Muscle of arm (tissue), 14 donors: ENCODE data around the gene ULBP3. TPM values are rescaled to one million over a fixed set of nuclear protein-coding genes. Genes with fewer than 3 reads are reported as not detected.

Experiments used
- DNase-seq: peaks from one replicate; pipeline ENCODE4 v3.0.0-alpha.2; 2013
- long read RNA-seq, 11 donors: transcript quantifications; one replicate each; lab custom pipeline, GENCODE V29; 2026
- polyA plus RNA-seq, 12 donors: library from polyadenylated mRNA; unstranded; fragments of 120-200 nt; gene quantifications; one replicate each; pipeline ENCODE4 v1.2.1, GENCODE V29; 2013; ENCODE audit not compliant: insufficient read length in 12 of 12

The ULBP3 gene
- 1 to 10 TPM in 10 of 12 donors, not detected in 2; 1.0 to 3.2 (median 2.3) TPM for polyA plus RNA-seq
- long read RNA-seq, donor 1, partial matches to known transcripts: 0 of 2 reads
- long read RNA-seq, donor 1, other reads (novel, unspliced or antisense): 0 of 2 reads
- long read RNA-seq, donor 2, partial matches to known transcripts: 0 of 1 reads
- long read RNA-seq, donor 2, other reads (novel, unspliced or antisense): 0 of 1 reads
- long read RNA-seq, donor 3: 0 reads
- long read RNA-seq, donor 4: 0 reads
- long read RNA-seq, donor 5: 0 reads
- long read RNA-seq, donor 6: 0 reads
- long read RNA-seq, donor 7, partial matches to known transcripts: 0 of 1 reads
- long read RNA-seq, donor 7, other reads (novel, unspliced or antisense): 0 of 1 reads
- long read RNA-seq, donor 8: 0 reads
- long read RNA-seq, donor 9: 0 reads
- long read RNA-seq, donor 10: 0 reads
- long read RNA-seq, donor 11: 0 reads

DNA sequence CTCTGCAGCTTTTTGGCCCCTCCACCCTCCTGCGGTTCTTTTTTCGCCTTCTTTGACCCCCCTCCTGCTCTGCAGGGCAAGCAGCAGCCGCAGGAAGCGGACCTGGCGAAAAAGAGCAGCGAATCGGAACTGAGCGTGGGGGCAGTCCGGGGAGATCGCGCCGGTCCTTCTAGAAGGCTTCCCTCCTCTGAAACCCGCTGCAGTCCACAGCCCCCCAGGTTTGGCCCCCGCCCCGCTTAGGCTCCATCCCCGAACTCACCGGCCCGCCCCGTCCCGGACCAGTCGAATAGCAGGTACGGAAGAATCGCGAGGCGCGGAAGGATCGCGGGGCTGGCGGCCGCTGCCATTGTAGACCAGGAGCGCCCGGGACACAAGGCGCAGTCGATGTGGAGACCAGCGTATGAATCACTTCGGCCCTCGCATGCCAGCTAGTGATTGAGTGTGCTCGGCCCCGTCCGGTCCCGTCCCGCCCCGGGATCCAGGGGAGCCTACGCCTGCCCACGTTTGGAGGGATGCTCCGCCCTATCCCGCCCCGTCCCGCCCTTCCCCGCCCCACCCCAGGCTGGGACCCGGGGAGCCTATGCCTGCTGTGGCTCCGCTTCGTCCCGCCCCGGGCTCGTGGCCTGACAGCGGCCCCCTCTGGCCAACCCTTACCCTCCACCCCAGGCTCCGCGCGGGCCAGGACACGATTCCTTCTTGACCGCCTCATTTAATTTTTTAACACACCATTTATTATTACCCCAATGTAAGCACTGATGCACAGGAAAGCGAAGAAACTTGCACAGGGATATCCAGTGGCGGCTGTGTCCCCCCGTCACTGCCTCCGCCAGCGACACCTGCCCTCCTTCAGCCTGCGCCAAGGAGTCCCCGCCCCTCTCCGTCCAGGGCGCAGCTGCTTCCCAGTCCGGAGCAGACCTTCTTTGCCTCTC is at the start of gene ULBP3:
Gene ULBP3 (minus strand): TSS at position 402 of the 929 bp plus-strand sequence. CDS start 55 bp downstream, at position 347.
- DNase-seq: peak; percentile 83

DNA sequence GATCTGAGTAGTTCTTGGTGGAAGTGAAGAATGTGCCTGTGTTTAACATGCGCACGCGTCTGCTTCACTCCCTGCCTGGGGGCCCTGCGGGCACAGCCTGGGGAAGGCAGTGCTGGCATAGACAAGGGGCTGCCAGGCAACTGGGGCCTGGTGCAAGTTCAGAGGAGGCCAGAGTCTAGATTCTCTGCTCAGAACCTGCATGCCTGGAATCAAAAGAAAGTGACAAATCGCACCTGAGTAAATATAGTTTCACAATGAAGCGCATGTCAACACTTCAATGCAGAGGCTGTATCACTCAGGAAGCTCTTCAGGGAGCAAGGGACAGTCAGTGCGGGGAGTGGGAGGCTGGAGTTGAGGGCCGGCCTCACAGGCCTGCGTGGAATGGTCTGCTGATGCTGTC is 49.7 kb upstream of the ULBP3 start:
- no peak for DNase-seq

DNA sequence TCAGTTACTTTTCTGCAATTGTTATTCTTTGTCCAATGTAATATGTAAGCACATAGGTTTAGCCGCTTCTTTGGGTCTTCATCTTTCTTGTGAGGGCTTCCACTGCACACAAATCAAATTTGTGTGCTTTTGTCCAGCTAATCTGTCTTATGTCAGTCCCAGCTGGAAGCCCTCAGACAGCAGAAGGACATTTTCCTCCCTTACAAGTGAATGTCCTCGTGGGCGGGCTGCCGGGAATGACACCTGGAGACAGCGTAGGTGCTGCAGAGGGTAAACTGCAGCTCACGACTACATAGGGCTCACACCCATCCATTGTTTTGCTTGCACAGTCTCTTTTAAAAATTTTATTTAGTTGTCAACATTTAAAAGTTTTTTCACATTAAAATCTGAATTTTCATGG is 49.3 kb upstream of the ULBP3 start:
- no peak for DNase-seq

DNA sequence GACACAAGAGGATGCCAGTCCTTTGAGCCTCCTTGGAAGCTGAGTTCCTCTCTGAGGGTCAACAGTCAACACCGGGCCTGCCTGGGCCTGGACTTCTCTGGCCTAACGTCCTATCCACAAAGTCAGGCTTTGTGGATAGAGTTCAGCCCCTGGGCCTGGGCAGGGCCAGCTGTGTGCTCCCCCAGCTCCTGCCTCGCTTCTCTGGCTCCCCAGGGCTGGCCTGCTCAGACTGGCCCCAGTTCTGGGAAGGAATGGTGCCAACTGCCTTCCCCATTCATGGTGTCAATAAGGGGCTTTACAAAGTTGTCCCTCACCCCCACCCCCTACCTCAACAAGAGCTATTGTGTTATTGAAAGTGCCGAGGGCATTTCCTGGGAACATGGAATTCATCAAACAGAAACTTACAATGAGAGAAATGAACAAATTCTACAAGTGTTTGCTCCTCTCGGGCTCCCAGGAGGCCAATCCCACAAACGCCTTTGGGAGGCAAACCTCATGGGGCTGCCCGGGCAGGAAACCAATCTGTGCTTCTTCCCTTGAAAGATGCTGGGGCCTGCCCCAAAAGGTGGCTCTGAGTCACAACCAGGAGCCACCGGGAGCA is 47.4 kb upstream of the ULBP3 start:
- DNase-seq: no peak

DNA sequence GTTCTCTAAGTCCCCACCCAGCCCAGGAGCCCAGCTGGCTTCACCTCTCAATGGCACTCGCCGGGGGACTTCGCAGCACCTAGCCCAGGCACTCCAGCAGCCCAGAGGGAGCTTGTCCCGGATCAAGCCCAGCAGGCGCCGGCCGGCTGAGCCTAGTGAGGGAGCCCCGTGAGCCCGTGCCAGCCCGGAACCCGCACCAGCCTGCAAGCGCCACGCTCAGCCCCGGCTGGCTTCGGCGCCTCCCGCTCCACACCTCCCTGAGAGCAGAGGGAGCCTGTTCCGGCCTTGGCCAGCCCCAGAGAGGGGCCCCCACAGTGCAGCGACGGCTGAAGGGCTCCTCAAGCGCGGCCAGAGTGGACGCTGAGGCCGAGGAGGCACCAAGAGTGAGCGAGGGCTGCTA is 46.8 kb upstream of the ULBP3 start:
- no peak for DNase-seq

DNA sequence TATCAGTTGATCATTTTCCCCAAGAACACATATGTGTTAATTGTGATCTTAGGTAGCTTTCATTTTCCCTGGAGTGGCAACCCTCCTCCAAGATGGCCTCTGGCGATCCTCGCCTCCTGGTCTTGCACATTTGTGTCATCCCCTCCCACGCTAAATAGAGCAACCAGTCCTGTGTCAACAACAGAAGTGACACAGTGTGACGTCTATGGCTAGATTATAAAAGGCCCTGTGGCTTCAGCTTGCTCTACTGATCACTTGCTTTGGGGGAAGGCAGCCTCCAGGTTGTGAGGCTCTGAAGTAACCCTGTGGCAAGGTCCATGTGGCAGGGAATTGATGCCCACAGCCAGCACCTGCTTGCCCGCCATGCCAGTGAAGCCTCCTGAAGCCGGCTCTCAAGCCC is 43.3 kb upstream of the ULBP3 start:
- no peak for DNase-seq

DNA sequence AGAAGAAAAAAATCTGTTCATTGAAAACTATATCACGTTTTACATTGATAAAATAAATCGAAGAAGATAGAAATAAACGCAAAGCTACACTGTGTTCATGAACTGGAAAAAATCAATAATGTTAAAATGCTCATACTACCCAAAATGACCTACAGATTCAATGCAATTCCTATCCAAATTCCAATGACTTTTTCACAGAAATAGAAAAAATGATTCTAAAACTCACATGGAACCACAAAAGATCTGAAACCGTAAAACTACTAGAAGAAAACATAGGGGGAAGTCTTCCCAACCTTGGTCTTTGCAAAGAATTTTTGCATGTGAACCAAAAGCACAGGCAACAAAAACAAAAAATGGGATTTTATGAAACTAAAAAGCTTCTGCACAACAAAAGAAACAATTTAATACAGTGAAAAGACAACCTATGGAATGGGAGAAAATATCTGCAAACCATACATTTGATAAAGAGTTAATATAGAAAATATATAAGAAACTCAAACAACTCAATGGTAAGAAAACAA is 33.9 kb upstream of the ULBP3 start:
- no peak for DNase-seq

DNA sequence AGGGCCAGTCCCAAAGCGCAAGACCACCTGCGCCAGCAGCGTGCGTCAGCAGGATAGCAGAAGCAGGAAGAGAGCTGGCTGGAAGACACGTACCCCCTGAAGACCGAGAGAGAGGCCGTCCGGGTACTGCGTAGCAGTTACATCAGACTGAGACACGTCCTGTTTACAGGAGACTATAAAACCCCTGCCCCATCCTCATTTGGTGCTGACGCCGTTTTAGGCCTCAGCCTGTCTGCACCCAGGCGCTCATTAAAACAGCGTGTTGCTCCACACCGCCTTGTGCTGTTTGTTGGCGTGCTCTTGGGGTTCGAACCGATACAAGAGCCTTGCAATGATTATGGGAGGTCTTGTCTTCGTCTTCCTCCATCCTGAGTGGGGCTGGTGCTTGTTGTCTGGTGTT is 31.8 kb upstream of the ULBP3 start:
- DNase-seq: no peak

DNA sequence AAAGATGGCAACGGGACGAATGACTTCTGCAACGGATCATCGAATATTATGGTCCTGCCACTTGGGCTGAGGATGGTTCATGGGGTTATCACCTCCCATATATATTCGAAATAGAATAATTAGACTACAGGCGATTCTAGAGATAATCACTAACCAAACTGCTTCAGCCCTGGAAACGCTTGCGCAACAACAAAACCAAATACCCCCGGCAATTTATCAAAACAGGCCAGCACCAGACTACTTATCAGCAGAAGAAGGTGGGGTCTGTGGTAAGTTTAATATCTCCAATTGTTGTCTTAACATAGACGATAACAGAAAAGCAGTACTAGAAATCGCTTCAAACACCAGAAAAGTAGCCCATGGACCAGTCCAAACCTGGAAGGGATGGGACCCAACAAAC is 31.0 kb upstream of the ULBP3 start:
- no peak for DNase-seq

DNA sequence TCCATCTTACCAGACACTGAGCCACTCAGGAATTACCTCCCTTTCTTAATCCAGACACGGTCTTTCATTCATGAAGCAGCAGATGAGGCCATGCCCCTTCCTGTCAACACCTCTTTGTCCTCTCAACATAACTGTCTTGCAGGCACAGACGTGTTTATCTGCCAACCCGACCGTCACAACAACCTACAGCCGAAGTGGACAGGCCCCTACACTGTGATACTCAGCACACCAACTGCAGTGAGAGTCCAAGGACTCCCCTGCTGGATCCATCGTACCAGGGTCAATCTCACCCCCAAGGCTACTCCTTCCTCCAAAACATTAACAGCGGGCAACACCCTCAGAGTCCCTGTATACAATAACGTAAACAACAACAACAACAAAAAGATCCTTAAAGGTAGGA is 30.6 kb upstream of the ULBP3 start:
- no peak for DNase-seq

DNA sequence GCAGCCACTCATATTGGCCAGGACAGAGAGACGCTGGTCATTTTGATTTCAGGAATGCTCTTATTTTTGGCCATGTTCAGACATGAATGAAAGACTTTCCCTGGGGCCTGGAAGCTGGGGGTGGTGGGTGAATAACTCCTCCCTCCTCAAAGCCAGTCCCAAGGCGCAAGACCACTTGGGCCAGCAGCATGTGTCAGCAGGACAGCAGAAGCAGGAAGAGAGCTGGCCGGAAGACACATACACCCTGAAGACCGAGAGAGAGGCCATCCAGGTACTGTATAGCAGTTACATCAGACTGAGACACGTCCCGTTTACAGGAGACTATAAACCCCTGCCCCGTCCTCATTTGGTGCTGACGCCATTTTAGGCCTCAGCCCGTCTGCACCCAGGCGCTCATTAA is 29.2 kb upstream of the ULBP3 start:
- no peak for DNase-seq

DNA sequence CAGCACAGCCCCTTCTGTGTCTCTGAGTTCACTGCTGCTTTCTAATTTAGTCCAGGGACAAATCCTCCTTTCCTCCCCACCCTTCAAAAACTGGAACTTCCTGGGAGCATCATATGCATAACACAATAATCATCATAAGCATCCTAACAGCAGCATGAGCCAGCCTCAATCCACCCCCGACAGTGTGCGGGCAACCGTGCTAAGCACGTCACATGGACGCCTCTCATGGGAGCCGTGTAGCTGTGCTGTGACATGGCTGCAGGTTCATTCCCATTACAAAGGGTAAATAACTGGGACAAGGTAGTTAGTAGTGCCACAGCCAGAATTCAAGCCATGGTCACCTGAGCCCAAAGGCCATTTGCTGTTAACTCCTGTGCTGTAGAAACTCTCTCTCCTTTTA is 24.5 kb upstream of the ULBP3 start:
- DNase-seq: no peak

DNA sequence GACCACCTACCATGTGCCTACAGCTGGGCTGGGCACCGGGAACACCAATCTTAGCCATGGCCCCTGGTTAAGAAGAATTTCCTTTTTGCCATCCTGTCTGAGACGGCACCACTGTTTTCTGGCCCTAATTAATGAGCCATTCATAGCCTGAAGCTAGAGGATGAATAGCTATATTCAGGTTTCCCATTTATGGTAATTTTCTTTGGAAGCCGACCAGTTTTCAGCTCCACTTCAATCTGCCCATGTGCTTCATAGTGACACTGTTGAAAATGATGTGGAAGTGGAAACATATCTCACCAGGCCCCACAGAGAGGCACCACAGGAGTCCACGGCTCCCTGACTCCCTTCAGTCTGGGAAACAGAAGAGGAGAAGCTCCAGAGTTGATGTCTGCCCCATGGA is 22.6 kb upstream of the ULBP3 start:
- no peak for DNase-seq

DNA sequence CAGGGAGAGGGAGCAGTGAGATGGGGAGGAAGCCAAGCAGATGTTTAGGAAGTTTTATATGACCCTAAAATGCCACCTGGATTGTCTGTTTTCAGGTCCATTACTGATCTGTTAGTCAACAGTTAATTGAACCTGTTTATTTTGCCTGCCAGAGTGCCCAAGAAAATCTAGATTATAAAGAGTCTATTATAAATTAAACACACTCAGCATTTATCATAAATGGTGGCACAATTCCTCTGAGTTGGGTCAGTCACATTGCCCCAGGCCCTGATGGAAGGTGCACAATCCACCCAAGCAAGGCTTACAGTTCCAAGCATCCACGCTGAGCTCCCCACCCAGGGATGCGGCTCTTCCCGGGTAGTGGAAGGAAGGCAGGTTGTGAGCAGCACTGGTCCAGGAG is 21.4 kb upstream of the ULBP3 start:
- DNase-seq: no peak

DNA sequence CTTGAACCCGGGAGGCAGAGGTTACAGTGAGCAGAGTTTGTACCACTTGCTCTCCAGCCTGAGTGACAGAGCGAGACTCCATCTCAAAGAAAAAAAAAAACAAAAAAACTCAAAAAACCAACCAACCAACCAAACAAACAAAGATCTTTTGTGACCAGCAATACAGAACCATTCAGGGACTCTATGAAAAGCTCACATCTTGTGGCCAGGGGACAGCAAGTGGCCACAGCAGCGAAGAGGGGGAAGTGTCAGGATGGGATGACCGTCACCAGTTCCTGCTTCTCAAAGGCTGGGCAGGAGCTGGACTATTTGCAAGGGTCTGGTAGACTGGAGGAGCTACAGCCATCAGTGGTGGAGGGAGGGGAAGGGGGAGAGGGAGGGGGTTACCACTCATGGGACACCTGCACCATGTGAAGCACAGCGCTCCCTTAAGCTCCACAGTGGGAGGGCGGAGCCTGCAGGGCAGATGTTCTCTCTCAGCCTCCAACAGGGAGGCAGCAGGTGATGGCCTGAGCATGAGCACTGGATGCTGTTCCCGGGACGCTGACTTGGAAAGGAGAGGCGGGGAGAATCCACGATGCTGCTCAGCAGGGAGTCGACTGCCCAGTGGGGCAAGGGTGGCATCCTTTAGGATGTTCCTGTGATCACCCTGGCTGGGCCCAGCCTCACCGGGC is 19.7 kb upstream of the ULBP3 start:
- DNase-seq: no peak

DNA sequence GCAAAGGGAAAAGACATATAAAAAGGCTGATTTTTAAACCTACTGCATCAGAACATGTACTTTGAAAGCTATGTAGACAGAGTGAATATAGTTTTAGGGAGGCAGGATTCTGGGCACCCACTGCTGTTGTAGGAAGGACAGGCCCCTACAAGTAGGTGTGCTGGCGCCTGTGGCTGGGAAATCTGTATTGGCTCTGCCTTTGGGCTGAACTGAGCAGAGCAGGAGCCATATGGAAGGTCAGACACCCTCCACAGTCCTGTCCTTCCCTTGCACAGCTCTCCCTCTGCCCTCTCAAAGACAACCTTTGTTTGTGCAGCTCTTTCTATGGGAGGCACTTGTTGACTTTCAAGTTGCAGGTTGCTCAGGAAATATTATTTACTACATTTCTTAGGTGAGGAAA is 18.4 kb upstream of the ULBP3 start:
- no peak for DNase-seq

DNA sequence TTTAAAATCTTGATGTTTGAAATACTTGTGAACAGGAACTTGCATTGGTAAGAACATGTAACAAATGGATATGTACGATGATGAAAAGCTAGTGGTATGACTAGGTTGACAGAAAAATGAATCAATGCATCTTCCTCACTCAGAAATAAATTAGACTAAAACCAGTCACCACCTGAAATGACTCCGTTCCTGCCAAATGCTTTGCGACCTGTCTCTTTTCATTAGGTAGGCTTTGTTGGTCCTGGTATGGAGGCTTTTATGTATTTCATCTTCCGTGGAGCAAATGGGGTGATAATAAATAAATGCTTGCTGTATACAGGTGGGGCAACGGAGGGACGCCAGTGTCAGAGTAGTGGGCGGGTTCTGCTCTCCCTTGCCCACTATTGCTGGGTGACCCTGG is 17.1 kb upstream of the ULBP3 start:
- DNase-seq: no peak

DNA sequence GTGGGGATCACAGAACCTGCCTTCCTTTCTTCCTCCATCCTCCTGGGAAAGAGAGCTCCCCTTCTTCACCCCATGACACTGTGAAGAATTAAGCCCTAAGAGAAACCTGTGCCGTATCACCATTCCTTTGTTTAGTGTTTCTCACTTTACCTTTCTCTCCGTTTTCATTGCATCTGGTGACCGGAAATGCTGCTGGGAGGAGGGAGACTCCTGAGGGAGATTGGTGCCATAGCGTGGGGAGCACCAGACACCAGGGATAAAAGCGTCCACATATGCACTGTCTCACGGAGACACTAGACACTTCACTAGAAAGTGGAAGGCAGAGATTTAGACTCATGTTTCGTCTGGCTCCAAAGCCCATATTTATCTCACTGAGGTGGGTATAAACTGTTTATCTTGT is 15.5 kb upstream of the ULBP3 start:
- no peak for DNase-seq

DNA sequence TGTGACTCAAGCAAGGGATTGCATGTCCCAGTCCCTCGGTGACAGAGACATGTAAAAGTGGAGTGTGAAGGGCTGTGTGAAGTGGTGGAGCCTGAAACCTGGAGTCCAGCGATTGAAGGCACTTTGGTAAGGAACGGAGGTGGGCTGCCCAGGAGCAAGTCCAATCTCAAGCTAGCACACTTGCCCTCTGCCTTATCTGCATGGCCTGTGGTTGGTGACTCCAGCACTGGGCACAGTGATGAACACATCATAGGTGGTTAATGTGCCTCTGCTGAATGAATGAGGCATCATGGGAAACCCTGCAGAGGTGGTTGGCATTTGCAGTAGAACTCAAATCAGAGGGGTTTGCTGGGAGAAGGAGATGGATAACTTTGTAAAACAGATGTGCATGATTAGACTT is 14.9 kb upstream of the ULBP3 start:
- DNase-seq: no peak

DNA sequence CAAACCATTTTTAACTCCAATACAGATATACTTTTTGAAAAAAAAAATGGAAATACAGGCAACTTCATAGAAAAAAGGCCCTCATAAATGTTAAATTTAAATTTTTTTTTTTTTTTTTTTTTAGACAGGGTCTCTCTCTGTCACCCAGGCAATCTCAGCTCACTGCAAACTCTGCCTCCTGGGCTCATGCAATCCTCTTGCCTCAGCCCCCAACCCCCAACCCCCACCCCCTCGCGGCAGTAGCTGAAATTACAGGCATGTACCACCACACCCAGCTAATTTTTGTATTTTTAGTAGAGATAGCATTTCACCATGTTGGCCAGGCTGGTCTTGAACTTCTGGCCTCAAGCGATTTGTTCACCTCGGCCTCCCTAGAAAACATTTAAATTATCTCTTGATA is 12.8 kb upstream of the ULBP3 start:
- no peak for DNase-seq

DNA sequence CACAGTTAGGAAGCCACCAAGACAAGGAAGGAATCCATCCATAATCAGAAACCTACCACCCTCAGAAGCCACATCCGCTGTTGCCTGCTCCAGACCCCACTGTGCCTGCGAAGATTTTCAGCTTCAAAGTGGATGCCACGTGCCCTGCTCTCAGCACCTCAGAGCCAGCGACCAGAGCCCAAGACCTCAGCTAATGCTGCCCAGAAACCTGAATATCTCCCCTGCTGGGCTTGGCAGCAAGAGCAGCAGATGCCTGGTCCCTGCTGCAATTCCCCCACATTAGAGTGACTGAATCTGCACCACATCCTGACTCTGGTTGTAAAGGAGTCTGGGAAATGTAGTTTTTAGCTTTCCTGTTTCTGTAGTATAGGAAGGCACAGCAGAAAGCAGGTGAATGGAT is 10.7 kb upstream of the ULBP3 start:
- no peak for DNase-seq

DNA sequence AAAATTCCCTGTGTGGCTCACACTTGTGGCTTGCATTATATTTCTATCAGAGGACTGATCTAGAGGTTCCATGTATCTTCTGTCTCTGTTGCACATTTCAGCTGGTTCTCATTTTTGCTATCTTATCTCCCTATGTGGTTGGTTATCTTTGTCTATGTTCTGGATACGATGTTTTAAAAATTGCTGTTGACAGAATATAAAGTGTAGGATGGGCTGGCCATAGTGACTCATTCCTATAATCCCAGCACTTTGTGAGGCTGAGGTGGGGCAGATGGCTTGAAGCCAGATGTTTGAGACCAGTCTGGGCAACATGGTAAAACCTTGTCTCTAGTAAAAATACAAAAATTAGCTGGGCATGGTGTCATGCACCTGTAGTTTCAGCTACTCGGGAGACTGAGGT is 9.9 kb upstream of the ULBP3 start:
- no peak for DNase-seq
